Stimulated activated CD4-positive, alpha-beta T cell treated with anti-CD3 and anti-CD28 coated beads, Interleukin-1b, Interleukin-23, amount 100 ng/mL, for 4 hours (primary cell): ENCODE data around the gene DLG3.
"Not testable (repeated sequence)": the region's sequence is repeated elsewhere in the genome, so short reads cannot be mapped to it uniquely, and the experiment has no call there.

Experiments
- DNase-seq, 2 donors: peaks; one replicate each; pipeline ENCODE4 v3.0.0-alpha.2; 2020; ENCODE audit warnings: low read depth in 2 of 2

The DLG3 gene

DNA sequence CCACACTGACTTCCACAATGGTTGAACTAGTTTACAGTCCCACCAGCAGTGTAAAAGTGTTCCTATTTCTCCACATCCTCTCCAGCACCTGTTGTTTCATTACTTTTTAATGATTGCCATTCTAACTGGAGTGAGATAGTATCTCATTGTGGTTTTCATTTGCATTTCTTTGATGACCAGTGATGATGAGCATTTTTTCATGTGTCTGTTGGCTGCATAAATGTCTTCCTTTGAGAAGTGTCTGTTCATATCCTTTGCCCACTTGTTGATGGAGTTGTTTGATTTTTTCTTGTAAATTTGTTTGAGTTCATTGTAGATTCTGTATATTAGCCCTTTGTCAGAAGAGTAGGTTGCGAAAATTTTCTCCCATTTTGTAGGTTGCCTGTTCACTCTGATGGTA lies 71.1 kb downstream of the DLG3 start:
- DNase-seq, result not testable (repeated sequence)

DNA sequence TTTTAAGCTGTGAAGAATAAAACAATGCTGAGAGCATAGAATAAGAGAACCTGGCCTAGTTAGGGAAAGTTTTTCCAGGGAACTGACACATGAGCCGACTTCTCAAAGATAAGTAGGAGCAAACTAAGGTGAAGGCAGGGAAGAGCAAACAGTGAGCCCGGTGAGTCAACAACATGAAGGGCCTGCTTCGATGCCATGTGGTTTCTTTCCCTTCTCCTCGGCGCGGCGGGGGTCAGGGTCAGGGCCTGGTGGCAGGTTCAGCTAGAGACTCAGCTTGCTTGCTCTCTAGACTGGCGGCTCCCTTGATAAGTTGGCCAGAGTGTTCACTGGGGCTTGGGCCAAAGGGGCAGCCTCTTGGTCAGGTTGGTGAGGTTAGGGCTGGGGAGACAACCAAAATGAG lies 81.1 kb downstream of the DLG3 start:
- DNase-seq, result no peak

DNA sequence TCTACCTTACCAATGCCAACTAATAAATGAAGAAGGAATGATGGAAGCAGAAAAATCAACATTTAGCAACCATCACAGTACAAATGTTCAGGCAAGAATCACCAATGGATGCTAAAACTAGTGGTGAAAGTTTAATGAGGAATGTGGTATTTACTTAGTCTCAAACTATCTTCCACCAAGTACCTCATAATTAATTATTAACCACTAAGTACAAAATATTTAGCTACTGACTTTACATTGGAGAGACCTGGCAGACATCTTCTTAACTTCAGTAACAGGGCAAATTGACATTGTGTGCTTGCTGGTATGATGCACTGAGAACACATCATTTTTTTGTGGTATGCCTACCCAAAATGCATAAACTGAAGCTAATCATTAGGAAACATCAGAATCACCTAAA lies 82.4 kb downstream of the DLG3 start:
- DNase-seq, result no peak

DNA sequence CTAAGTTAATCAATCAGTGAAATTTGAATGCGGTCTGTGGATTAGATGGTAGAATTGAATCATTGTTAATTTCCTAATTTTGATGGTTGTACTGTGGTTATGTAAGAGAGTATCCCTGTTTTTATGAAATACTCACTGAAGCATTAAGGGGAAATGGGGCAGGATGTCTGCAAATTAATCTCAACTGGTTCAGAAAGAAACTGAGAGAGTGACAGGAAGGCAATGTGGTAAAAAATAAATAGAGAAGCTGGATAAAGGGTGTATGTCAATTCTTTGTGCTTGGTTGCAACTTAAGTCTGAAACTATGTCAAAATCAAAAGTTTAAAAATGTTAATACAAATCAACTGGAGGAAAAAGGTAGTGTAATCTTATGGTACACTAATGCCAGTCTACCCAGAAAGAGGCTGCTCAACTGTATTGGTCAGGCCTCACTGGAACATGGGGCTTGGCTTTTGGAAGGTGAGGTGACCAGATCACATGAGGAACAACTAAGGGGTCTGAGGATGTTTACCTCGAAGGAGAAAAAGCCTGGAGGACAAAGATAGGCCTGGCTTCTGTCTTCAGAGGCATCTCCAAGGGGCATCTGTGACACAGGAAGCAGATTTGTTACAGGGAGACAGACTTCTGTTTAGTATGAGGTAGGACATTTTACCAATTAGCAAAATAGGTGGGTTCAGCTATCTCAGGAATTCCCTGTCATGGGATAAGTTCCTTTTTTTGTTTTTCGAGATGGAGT lies 83.1 kb downstream of the DLG3 start:
- no peak for DNase-seq

DNA sequence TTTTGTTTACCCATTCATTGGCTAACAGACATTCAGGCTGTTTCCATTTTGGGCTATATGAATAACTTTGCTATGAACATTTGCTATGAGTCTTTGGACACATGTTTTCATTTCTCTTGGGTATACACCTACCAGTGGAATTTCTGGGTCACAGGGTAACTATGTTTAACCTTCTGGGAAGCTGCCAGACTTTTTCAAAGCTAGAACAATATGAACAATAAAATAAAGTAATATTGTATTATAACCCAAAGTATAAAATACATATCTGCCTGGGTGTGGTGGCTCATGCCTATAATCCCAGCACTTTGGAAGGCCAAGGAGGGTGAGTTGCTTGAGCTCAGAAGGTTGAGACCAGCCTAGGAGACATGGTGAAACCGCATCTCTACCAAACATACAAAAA lies 90.6 kb downstream of the DLG3 start:
- no peak for DNase-seq

DNA sequence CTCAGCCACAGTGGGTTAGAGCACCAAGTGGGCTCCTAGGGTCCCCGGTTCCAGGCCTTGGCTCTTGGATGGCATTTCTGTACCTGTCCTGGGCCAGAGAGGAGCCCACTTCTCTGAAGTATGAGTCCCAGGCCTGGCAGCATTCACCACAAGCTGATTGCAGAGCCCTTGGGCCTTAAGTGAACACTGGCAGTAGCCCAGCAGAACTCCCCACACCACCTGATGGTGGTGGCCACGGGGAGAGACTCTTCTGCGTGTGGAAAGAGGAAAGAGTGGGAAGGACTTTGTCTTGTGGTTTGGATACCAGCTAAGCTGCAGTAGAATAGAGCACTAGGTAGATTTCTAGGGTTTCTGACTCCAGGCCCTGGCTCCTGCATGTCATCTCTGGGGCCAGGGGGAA lies 104.8 kb downstream of the DLG3 start:
- no peak for DNase-seq

DNA sequence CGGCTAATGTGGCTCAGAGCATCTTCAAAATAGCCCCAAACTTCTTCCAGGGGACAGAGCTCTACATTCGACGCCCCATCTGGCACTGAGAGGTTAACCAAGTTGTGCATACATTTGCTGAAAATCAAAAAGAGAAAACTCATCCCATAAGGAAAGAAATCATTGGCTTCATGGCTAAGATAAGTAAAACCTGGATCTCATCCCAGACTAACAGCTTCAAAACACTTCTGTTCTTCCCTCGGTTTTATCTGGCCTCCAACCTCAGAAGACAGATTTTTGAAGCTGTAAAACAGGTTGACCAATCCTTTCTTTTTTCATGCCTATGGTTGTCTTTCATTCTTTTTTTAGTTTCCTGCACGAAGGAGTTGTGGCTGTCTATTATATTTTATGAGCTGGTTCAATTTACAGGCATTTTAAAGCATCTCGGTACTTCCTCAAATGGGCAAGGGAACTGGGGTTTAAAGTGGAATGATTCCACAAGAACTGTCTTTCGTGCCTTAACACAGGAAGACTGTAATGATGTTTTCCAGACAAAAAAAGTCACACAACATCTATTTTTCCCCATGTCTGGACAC lies 107.6 kb downstream of the DLG3 start:
- DNase-seq, result no peak

DNA sequence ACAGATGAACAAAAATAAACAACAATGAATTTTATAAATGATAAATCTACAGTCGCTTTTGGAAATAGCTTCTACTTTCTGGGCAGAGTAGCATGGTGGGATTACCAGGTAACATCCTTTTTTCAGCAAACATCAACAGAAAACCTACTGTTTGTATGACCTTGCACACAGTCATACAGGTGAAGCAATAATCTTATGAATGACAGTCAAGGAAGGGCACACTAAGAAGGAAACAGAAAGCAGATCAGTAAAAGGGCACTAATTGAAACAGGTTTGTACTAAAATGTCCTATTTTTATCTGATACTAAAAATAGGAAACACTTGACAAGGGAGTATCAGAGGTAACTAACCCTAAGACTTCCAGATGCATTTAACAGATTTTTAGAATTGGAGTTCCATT lies 108.9 kb downstream of the DLG3 start:
- no peak for DNase-seq

DNA sequence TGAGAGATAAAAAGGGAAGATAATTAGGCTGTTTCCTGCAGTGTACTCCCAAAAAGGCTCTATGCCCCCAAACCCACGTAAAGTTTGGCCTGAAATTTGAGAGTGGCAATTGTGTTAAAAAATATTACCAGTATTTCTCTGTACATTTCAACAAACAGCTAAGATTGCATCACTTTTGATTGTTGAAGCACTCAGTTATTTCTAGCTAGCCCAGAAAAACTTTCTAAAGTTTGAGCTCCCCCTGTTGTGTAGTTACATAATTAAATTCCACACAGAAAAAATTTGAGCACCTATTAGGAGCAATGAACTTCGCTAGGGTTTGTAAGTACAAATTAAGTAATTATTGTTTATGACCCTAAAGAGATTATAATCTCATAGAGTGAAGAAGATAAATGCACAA lies 109.4 kb downstream of the DLG3 start:
- DNase-seq, result no peak

DNA sequence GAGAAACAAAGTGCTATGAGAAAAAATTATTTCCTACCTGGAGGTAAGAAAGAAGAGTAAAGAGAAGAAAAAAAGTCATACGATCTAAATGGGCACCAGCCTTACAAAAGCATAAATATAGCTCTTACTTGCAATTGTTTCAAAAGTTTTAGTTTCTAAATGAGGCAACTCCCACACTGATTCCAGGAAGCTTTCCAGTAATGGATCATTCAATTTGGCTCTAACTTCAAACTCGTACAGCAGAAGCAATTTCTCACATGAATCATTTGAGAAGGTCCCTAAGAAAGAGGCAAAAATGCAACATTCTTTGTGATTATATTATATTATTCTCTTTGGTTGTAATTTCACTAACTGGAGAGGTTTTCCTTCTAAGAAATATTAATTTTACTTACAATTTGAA lies 109.9 kb downstream of the DLG3 start:
- no peak for DNase-seq

DNA sequence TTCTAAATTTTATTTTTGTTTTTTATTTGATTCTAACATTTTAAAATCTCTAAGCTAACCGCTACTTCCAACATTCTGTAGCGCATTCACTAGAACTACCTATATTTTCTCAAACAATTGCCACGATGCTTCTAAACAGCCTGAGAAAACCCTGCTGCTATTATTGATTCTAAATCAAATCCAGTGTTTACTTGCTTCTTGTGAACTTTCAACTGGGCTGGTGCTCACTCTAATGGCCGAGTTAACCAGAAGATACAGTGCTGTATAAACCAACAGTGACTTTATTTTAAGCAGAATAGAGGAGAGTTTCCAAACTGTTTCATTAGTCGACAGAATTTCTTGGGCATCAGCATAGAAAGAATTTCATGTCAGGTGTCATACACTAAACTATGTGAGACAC lies 110.3 kb downstream of the DLG3 start:
- no peak for DNase-seq
